T-cell (primary cell): ENCODE data around the gene CCT3. TPM values are rescaled to one million over a fixed set of nuclear protein-coding genes. Genes with fewer than 3 reads are reported as not detected.

Experiments used
- ATAC-seq, 4 experiments: fragments of 200-7000 bp in 3 of 4; fragments of 150-1000 bp in 1 of 4; cut with Tn5 transposase; replicated peaks in 1 of 4; 1 replicate in 3 of 4; 2 replicates in 1 of 4; pipeline ENCODE4 v1.10.0; 2021; ENCODE audit warnings: moderate library complexity in 3 of 4, mild to moderate bottlenecking in 2 of 4, moderate number of reproducible peaks in 1 of 4
- CTCF ChIA-PET, 2 donors: fragments of 300-600 bp; sonication (Branson Sonifier 250); formaldehyde crosslinking; loops; one replicate each; lab custom pipeline; 2022; ENCODE audit warnings: antibody characterized with exemption in 2 of 2; lab: Charles Lee
- POLR2A ChIA-PET, 2 donors: fragments of 300-600 bp; sonication (Branson Sonifier 250); formaldehyde crosslinking; loops; one replicate each; lab custom pipeline; 2022; ENCODE audit warnings: antibody characterized with exemption in 2 of 2; lab: Charles Lee
- DNase-seq, 35 experiments: peaks; one replicate each; pipeline versions ENCODE4 v3.0.0 to v3.0.0-alpha.2; 2013 to 2023
- H3K27ac ChIP-seq: one replicate; pipeline ENCODE4 v1.5.1; 2013; ENCODE audit warnings: low read length
- H3K27me3 ChIP-seq, 2 experiments: replicated peaks in 1 of 2; 1 replicate in 1 of 2; 2 replicates in 1 of 2; pipeline versions ENCODE4 v1.6.1 to v1.7.0; 2013; ENCODE audit warnings: low read length in 1 of 2, mixed read lengths in 1 of 2; ENCODE audit not compliant: control insufficient read depth in 2 of 2, insufficient read depth in 2 of 2; ENCODE audit errors: extremely low read depth in 1 of 2
- H3K36me3 ChIP-seq, 2 donors: 1 replicate in 1 of 2; 2 replicates in 1 of 2; pipeline versions ENCODE4 v1.6.1 to v1.7.0; 2013; ENCODE audit warnings: low read length in 1 of 2; ENCODE audit not compliant: control insufficient read depth in 2 of 2, insufficient read depth in 1 of 2; ENCODE audit errors: extremely low read depth in 1 of 2
- H3K4me1 ChIP-seq, 2 experiments: 1 replicate in 1 of 2; 2 replicates in 1 of 2; pipeline versions ENCODE4 v1.6.1 to v1.7.0; 2013; ENCODE audit warnings: low read length in 2 of 2, mixed read lengths in 1 of 2; ENCODE audit not compliant: insufficient read depth in 2 of 2, control insufficient read depth in 1 of 2; ENCODE audit errors: extremely low read depth in 1 of 2
- H3K4me3 ChIP-seq, 2 donors: 1 replicate in 1 of 2; 2 replicates in 1 of 2; pipeline versions ENCODE4 v1.5.1 to v1.7.0; 2013; ENCODE audit warnings: mild to moderate bottlenecking in 2 of 2, low read length in 1 of 2, moderate library complexity in 1 of 2; ENCODE audit not compliant: control insufficient read depth in 1 of 2; ENCODE audit errors: extremely low read depth in 1 of 2
- H3K9me3 ChIP-seq: 2 replicates; pipeline ENCODE4 v1.7.0; 2013
- H3K27ac Mint-ChIP-seq, 2 donors: one replicate each; pipeline ENCODE4 v1.8.0; 2020 to 2021; ENCODE audit warnings: mild to moderate bottlenecking in 2 of 2, mixed read lengths in 2 of 2
- H3K27me3 Mint-ChIP-seq, 2 donors: one replicate each; pipeline ENCODE4 v1.8.0; 2021 to 2022; ENCODE audit warnings: mixed read lengths in 2 of 2
- H3K36me3 Mint-ChIP-seq: one replicate; pipeline ENCODE4 v1.8.0; 2021; ENCODE audit warnings: mixed read lengths
- H3K4me1 Mint-ChIP-seq, 3 donors: one replicate each; pipeline ENCODE4 v1.8.0; 2020 to 2022; ENCODE audit warnings: mixed read lengths in 3 of 3, mild to moderate bottlenecking in 1 of 3
- H3K4me3 Mint-ChIP-seq, 3 donors: one replicate each; pipeline ENCODE4 v1.8.0; 2020 to 2022; ENCODE audit warnings: mild to moderate bottlenecking in 3 of 3, mixed read lengths in 3 of 3, moderate library complexity in 3 of 3
- H3K9me3 Mint-ChIP-seq, 3 donors: one replicate each; pipeline ENCODE4 v1.8.0; 2020 to 2022; ENCODE audit warnings: mixed read lengths in 3 of 3
- WGBS: methylation state at CpG from one replicate; pipeline ENCODE4 v1.1.5; 2013; ENCODE audit warnings: missing lambda C conversion rate; ENCODE audit not compliant: insufficient coverage; 5-methylcytosine and 5-hydroxymethylcytosine counted together
- total RNA-seq, 35 experiments: library from RNA in 6 of 35; stranded (reverse) in 6 of 35; fragments of 120-200 nt in 1 of 35; gene quantifications; one replicate each; pipeline versions ENCODE4 v1.2.1 to v1.2.4 and lab custom pipeline; 2013 to 2026

The CCT3 gene
- total RNA-seq, 5 donors from 2014 or later (not counting 1 experiment from before 2014, with no cell fraction given) = 87.2 to 138 (median 124) TPM

- no peak for ATAC-seq
- peaks cover 44% of the 10 kb centered on the region for H3K36me3 Mint-ChIP-seq
- WGBS = 78% methylated on average over 1 of the region's 3 CpGs
- Histone ChIP-seq H3K4me3 (no peak overlapping the region), H3K36me3 (peaks cover 16 to 84% of the 10 kb centered on the region in 2 donors), H3K9me3 (no peaks in the 10 kb centered on the region), H3K27ac (no peak overlapping the region), H3K4me1 (no peaks in the 10 kb centered on the region), H3K27me3 (no peaks in the 10 kb centered on the region)
- H3K4me3 Mint-ChIP-seq = no peak overlapping the region
- no peaks in the 10 kb centered on the region for H3K4me1 Mint-ChIP-seq
- no peaks in the 10 kb centered on the region for H3K27me3 Mint-ChIP-seq
- ChIA-PET POLR2A (no interaction called here), CTCF (interaction anchor here in 1 of 2 donors (0.6 kb wide), 1 partner anchor 12 kb away, joined by 3 read pairs; no protein-coding TSS in a partner anchor)
- DNase-seq = no peak
- no peaks in the 10 kb centered on the region for H3K9me3 Mint-ChIP-seq
- H3K27ac Mint-ChIP-seq = no peak overlapping the region
Measured at GRCh38 chr1:156320560-156320959, 17.5 kb downstream of the CCT3 start.

DNA sequence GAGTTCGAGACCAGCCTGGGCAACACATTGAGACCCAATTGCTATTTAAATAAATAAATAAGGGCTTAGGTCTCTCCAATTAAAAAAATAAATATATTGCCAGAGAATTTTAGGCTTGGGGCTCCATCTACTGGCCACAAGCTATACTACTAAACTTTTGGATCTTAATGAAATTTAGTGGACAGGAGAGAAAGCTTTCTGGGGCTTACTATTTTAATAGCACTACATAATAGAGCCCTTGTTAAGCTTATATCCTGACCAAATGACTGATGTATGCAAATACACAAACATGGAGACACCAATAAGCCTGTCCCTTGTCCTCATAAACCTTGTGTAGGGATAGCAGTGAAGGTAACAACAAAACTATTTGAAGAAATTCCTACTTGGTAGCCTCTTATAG lies 18.4 kb downstream of the CCT3 start:
- Mint-ChIP-seq H3K27ac (no peak overlapping the region), H3K4me3 (no peak overlapping the region), H3K9me3 (no peaks in the 10 kb centered on the region), H3K36me3 (peaks cover 40% of the 10 kb centered on the region), H3K27me3 (no peaks in the 10 kb centered on the region), H3K4me1 (no peaks in the 10 kb centered on the region)
- Histone ChIP-seq H3K27ac (no peak overlapping the region), H3K4me1 (no peaks in the 10 kb centered on the region), H3K36me3 (peaks cover 20 to 85% of the 10 kb centered on the region in 2 donors), H3K4me3 (no peak overlapping the region), H3K9me3 (no peaks in the 10 kb centered on the region), H3K27me3 (no peaks in the 10 kb centered on the region)
- DNase-seq (peak in 9 of 35 experiments; percentile 10 to 48 (median 13)), ATAC-seq (no peak)
- WGBS = no CpG with 5 or more reads among the region's 1 CpG
- ChIA-PET POLR2A (interaction anchor here in 1 of 2 donors (0.7 kb wide), 1 partner anchor 14 kb away, joined by 3 read pairs; no protein-coding TSS in a partner anchor), CTCF (interaction anchor here (0.6 to 1.1 kb wide), 8 partner anchors 10 to 225 kb away, joined by 3 to 6 read pairs (median 3); partner anchors contain the start of gene GLMP (in 1 of the 2))

GRCh38 chr1:156316909-156317308 lies 21.2 kb downstream of the CCT3 start:
- H3K27ac Mint-ChIP-seq = no peak overlapping the region

GRCh38 chr1:156310962-156311361 lies 27.1 kb downstream of the CCT3 start:
- H3K4me1 ChIP-seq = no peaks in the 10 kb centered on the region
- H3K9me3 Mint-ChIP-seq = no peaks in the 10 kb centered on the region
- H3K27ac ChIP-seq = no peak overlapping the region
- ATAC-seq = no peak
- no peaks in the 10 kb centered on the region for H3K4me1 Mint-ChIP-seq
- WGBS = 90% methylated on average over 5 of the region's 6 CpGs
- peaks cover 7 to 72% of the 10 kb centered on the region in 2 donors for H3K36me3 ChIP-seq
- ChIA-PET POLR2A (no interaction called here), CTCF (no interaction called here)
- H3K9me3 ChIP-seq = no peaks in the 10 kb centered on the region
- no peaks in the 10 kb centered on the region for H3K27me3 Mint-ChIP-seq
- no peaks in the 10 kb centered on the region for H3K27me3 ChIP-seq
- H3K36me3 Mint-ChIP-seq = peaks cover 37% of the 10 kb centered on the region
- no peak overlapping the region for H3K27ac Mint-ChIP-seq
- no peak overlapping the region for H3K4me3 ChIP-seq
- no peak for DNase-seq
- H3K4me3 Mint-ChIP-seq = no peak overlapping the region

More at GRCh38 chr1:156316909-156317308, 21.2 kb downstream of the CCT3 start:
- Histone ChIP-seq H3K36me3 (peaks cover 17 to 84% of the 10 kb centered on the region in 2 donors), H3K27ac (no peak overlapping the region), H3K4me1 (no peaks in the 10 kb centered on the region), H3K9me3 (no peaks in the 10 kb centered on the region), H3K4me3 (no peak overlapping the region), H3K27me3 (no peaks in the 10 kb centered on the region)
- DNase-seq (no peak), ATAC-seq (no peak)
- 97% methylated on average over 5 of the region's 7 CpGs for WGBS
- Mint-ChIP-seq H3K36me3 (peaks cover 43% of the 10 kb centered on the region), H3K4me3 (no peak overlapping the region), H3K9me3 (no peaks in the 10 kb centered on the region), H3K27me3 (no peaks in the 10 kb centered on the region), H3K4me1 (no peaks in the 10 kb centered on the region)
- POLR2A ChIA-PET = no interaction called here
- CTCF ChIA-PET = no interaction called here

DNA sequence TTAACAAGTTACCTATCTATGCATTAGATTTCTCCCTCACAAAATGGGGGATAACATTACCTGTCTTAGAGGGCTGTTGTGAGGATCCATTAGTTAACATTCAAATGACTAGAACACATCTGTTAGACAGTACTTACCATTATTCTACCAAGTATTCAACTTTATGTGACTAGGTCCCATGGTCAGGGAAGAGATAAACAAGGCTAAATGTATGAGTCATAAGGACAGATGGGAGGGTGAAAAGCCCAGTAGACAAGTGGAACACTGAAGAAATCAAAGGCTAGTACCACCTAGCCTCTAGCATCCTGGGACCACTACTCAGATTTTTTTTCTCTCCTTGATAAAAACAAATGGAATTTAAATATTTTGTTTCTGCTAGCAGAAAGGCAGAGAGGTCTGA lies 30.0 kb downstream of the CCT3 start:
- Mint-ChIP-seq H3K9me3 (no peaks in the 10 kb centered on the region), H3K4me1 (no peaks in the 10 kb centered on the region), H3K27ac (peak overlapping the region in 1 of 2 donors; percentile 20), H3K36me3 (peaks cover 28% of the 10 kb centered on the region), H3K27me3 (no peaks in the 10 kb centered on the region), H3K4me3 (no peak overlapping the region)
- no peaks in the 10 kb centered on the region for H3K27me3 ChIP-seq
- peaks cover 3 to 53% of the 10 kb centered on the region in 2 donors for H3K36me3 ChIP-seq
- no peaks in the 10 kb centered on the region for H3K9me3 ChIP-seq
- ATAC-seq = no peak
- POLR2A ChIA-PET = no interaction called here
- H3K27ac ChIP-seq = no peak overlapping the region
- H3K4me3 ChIP-seq = no peak overlapping the region
- no peaks in the 10 kb centered on the region for H3K4me1 ChIP-seq
- CTCF ChIA-PET = interaction anchor here in 1 of 2 donors (0.6 to 1.1 kb wide), 2 partner anchors 9 to 12 kb away, joined by 3 read pairs; partner anchors contain the start of gene VHLL
- DNase-seq = no peak

- CTCF ChIA-PET = no interaction called here
- H3K27me3 Mint-ChIP-seq = no peaks in the 10 kb centered on the region
- H3K9me3 ChIP-seq = no peaks in the 10 kb centered on the region
- H3K27me3 ChIP-seq = no peaks in the 10 kb centered on the region
- H3K36me3 Mint-ChIP-seq = peaks cover 19% of the 10 kb centered on the region
- DNase-seq = no peak
- POLR2A ChIA-PET = interaction anchor here in 1 of 2 donors (0.6 kb wide), 1 partner anchor 15 kb away, joined by 3 read pairs; no protein-coding TSS in a partner anchor
- peaks cover 3 to 29% of the 10 kb centered on the region in 2 donors for H3K36me3 ChIP-seq
- no peak for ATAC-seq
- H3K4me3 ChIP-seq = no peak overlapping the region
- no peaks in the 10 kb centered on the region for H3K4me1 ChIP-seq
- no peaks in the 10 kb centered on the region for H3K9me3 Mint-ChIP-seq
- 100% methylated on average over 1 of the region's 2 CpGs for WGBS
- H3K27ac Mint-ChIP-seq = no peak overlapping the region
- H3K4me3 Mint-ChIP-seq = no peak overlapping the region
- H3K27ac ChIP-seq = no peak overlapping the region
- no peaks in the 10 kb centered on the region for H3K4me1 Mint-ChIP-seq
Measured at GRCh38 chr1:156305215-156305614, 32.9 kb downstream of the CCT3 start.
